ENCODE measurements around the gene EVA1A. TPM values are rescaled to one million over a fixed set of nuclear protein-coding genes. Genes with fewer than 3 reads are reported as not detected.

EVA1A gene
- total and polyA plus RNA-seq, 8 donors, result 1.3 to 4.7 (median 2.4) TPM; not detected in 3

DNA sequence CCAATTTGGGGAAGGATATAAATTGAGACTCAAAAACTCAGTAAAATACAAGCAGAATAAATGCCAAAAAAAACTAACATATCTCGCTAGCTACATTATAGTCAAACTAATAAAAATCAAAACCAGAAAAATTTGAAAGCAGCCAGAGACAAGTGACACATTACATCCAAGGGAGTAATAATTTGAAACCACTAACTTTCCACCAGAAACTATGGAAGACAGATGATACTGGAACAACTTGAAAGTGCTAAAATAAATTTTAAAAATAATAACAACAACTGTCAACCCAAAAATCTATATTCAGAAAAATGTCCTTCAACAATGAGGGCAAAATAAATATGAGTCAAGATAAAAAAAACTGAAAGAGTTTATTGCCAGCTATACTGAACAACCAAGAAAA is 110.7 kb downstream of the EVA1A start:
- H3K9me3 ChIP-seq, result peaks cover 0 to 5% (median 0%) of the 10 kb centered on the region in 4 donors
- 94 to 100% (median 95%) methylated on average over 1 of the region's 1 CpG for WGBS, 5 donors
- H3K4me1 ChIP-seq, result no peaks in the 10 kb centered on the region
- H3K27me3 ChIP-seq, result no peaks in the 10 kb centered on the region
- intact Hi-C loops (cut with DNase I; ENCODE audit: low total_unique reads), result no loop called here
- no peak for DNase-seq
- H3K36me3 ChIP-seq, result no peaks in the 10 kb centered on the region
- no peak overlapping the region for H3K27ac ChIP-seq
- TF ChIP-seq POLR2AphosphoS5 (IDR thresholded peaks at IDR 0.05) (no peak), POLR2A (IDR thresholded peaks at IDR 0.05) (no peak), CTCF (IDR thresholded peaks at IDR 0.05) (no peak), EP300 (IDR thresholded peaks at IDR 0.05) (no peak)
- H3K4me3 ChIP-seq, result no peak overlapping the region

- Histone ChIP-seq H3K36me3 (no peaks in the 10 kb centered on the region), H3K27ac (no peak overlapping the region), H3K4me1 (no peaks in the 10 kb centered on the region), H3K27me3 (no peaks in the 10 kb centered on the region), H3K4me3 (no peak overlapping the region), H3K9me3 (peaks cover 0 to 5% (median 0%) of the 10 kb centered on the region in 4 donors)
- intact Hi-C loops (cut with DNase I; ENCODE audit: low total_unique reads), result no loop called here
- no peak for DNase-seq
- TF ChIP-seq POLR2AphosphoS5 (IDR thresholded peaks at IDR 0.05) (no peak), CTCF (IDR thresholded peaks at IDR 0.05) (no peak), EP300 (IDR thresholded peaks at IDR 0.05) (no peak), POLR2A (IDR thresholded peaks at IDR 0.05) (no peak)
- WGBS, 5 donors, result 59 to 87% (median 83%) methylated on average over 5 of the region's 5 CpGs
Observed at GRCh38 chr2:75447176-75447575, 113.6 kb downstream of the EVA1A start.

Small RNA genes within 50 kb of the gene (small RNA-seq; reads per million reads assigned to genes)
- 0 reads per million in 4 donors for gene RF01233

Other genes starting within 250 kb of the EVA1A start
- 10 to 100 TPM in 4 of 5 donors, 1 to 10 TPM in 1; 8.8 to 55.0 (median 31.9) TPM for gene MRPL19, start 85.8 kb upstream of the EVA1A start, total RNA-seq
- 10 to 100 TPM; 11.9 to 30.2 (median 29.6) TPM for gene MRPL19, start 85.8 kb upstream of the EVA1A start, polyA plus RNA-seq
- gene GCFC2, start 150.0 kb upstream of the EVA1A start, total RNA-seq, result 100 to 1,000 TPM in 1 of 5 donors, 10 to 100 TPM in 3, 1 to 10 TPM in 1; 9.3 to 112 (median 24.6) TPM
- 10 to 100 TPM; 10.9 to 20.9 (median 15.4) TPM for gene GCFC2, start 150.0 kb upstream of the EVA1A start, polyA plus RNA-seq

Measured in stomach (tissue), 9 donors.